ENCODE results near the gene NCEH1.

DNA sequence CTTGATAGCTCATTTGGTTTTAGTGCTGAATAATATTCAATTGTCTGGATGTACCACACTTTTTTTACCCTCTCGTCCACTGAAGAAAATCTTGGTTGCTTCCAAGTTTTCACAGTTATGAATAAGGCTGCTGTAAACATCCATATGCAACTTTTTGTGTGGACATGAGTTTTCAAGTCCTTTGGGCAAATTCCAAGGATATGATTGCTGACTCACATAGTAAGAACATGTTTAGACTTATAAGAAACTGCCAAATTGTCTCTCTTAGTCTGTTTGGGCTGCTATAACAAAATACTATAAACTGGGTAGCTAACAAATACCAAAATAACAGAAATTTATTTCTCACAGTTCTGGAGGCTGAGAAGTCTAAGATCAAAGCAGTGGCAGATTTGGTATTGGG, 128.2 kb downstream of the NCEH1 start:
- TF ChIP-seq, protein P1, sequence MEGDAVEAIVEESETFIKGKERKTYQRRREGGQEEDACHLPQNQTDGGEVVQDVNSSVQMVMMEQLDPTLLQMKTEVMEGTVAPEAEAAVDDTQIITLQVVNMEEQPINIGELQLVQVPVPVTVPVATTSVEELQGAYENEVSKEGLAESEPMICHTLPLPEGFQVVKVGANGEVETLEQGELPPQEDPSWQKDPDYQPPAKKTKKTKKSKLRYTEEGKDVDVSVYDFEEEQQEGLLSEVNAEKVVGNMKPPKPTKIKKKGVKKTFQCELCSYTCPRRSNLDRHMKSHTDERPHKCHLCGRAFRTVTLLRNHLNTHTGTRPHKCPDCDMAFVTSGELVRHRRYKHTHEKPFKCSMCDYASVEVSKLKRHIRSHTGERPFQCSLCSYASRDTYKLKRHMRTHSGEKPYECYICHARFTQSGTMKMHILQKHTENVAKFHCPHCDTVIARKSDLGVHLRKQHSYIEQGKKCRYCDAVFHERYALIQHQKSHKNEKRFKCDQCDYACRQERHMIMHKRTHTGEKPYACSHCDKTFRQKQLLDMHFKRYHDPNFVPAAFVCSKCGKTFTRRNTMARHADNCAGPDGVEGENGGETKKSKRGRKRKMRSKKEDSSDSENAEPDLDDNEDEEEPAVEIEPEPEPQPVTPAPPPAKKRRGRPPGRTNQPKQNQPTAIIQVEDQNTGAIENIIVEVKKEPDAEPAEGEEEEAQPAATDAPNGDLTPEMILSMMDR (IDR thresholded peaks at IDR 0.05): no peak
- TF ChIP-seq ZFX (IDR thresholded peaks at IDR 0.05; ENCODE audit: borderline replicate concordance): no peak
